CD4-positive, alpha-beta T cell treated with Interleukin-17A for 1 hour (primary cell): Measurements from ENCODE around the gene WRAP73.

Experiments
- DNase-seq: peaks from one replicate; pipeline ENCODE4 v3.0.0-alpha.2; 2020

Gene WRAP73

DNA sequence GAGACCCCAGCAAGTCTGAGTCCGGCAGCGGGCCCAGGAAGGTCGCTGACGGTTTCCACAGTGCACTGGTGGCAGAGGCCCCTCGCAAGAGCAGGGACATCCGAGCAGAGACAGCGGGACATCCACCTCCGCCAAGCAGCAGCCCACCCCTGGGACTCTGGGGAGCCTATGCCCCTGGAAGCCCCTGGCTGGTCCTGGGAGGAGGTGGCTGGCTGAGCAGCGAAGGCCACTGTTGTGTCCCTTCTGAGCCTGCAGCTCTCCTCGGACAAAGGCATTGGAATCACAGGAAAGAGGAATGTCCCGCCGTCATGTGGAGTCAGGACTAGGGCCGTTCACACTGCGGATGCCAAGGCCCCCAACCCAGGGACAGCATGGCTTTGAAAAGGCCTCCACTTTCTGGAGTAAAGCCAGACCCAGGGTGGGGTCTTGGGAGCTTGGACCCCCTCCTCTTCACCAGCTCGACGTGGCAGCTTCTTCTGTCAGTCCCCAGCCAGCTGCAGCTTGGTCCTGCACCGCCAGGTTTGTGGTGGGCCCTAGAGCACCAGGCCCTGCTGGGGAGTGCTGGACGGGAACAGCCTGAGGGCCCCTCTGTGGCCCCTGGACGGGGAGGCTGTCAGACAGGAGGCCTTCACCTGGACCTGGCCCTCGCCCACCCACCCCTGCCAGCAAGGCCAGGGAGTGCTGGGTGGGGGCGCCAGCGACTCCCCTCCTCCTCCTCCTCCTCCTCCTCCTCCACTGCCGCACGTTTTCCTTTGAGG lies 40.0 kb downstream of the WRAP73 start:
- no peak for DNase-seq

DNA sequence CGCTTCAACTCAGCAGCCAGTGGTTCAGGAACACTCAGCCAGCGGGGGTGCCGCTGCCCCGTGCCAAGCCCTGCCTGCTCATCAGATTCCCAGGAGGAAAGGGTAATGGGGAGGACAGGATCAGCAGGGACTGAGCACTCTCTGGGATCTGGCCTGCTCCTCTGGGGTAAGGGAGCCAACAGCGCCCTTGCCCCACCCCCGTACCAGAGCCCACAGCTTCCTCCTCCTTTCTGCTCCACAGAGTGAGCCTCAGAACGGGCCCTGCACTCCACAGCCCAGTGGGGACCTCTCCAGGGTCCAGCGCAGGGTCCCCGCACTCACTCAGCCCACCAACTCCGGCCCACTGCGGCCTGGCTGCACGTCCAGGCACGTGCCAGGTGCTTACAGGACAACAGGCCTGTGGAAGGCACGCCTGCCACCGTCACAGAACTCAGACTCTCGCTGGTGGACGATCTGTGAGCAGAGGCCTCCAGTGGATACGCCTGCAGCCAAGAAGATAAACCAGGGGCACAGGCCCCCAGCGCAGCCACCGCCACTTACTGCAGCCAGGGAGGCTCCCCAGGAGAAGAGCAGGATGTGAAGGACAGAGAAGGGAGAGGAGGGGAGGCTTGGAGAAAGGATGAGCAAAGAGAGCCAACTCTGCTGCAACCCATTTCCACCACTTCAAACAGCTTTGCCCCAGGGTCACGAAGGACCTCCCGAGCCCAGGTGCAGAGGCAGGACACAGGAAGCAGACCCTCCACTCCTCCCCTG lies 40.7 kb downstream of the WRAP73 start:
- DNase-seq = no peak

DNA sequence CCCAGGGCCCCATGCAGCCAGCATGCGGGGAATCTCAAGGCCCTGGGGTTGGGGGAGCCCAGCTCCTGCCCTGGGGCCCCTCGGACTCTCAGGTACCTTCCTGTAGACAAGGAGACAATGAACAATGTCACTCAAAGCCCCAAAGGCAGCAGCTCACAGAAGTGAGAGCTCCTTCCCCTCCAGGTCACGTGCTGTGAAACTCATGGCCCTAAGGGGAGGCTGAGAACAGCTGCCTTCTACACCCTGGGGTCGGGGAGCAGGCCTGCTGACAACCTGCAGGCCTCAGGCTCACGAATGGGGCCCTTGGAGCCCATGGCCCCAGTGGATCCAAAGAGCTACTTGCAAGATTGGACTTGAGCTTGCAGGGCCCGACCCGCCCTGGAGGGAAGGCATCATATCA lies 41.7 kb downstream of the WRAP73 start:
- DNase-seq = no peak

DNA sequence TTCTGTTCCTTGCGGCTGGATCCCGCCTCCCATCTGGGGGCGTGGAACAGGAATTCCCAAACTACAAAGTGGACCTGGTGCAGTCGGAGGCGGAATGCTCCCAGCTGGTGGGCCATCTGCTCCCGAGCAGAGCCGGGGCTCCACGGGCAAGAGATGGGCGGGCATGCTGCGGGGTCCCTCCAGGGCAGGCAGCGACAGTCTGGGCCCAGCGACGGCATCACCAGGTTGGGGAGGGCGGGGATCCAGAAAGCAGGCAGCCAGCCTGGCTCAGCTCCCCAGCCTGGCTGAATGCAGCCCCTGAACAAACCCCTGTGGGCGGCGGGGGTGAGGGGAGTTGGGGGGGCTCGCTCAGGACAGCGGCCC lies 42.2 kb downstream of the WRAP73 start:
- no peak for DNase-seq

DNA sequence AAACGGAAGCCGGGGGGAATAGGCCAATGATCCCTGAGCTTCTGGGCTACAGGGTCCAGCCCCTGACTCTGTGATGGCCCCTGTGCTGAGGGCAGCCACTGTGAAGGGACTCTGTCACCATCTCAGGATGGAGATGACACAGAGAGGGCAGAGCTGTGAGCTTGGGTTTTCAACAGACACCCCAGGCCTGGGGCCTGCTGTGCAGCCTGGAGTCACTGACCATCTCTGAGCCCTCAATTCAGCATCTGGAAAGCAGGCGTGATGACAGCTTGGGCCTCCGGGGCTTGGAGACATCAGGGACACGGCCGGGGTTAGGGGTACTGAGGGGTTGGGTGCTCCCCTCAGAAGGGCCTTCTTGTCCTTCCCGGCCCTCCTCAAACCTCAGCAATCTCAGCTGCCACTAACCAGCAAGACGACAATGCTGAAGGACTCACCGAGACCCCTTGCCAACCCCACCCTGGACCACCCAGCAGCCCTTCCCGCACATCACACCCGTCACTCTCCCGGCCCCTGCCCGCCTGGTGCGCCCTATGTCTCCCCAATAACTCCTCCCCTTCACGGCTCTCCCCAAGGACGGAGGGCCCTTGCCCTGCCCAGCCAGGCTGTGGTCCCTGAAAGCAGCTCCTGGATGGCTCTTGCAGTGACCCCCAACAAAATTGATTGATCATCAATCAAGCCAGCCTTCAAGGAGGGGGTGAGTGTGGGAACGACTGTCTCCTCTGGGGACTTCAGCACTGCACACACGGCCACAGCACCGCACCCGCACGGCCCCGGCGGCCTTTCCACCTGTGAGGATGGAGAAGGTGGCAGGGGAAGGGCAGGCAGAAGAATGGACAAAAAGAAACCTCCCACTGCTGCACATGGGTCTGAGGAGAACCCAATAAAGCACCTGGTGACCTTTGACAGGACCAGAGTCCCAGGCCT lies 42.9 kb downstream of the WRAP73 start:
- DNase-seq = no peak

DNA sequence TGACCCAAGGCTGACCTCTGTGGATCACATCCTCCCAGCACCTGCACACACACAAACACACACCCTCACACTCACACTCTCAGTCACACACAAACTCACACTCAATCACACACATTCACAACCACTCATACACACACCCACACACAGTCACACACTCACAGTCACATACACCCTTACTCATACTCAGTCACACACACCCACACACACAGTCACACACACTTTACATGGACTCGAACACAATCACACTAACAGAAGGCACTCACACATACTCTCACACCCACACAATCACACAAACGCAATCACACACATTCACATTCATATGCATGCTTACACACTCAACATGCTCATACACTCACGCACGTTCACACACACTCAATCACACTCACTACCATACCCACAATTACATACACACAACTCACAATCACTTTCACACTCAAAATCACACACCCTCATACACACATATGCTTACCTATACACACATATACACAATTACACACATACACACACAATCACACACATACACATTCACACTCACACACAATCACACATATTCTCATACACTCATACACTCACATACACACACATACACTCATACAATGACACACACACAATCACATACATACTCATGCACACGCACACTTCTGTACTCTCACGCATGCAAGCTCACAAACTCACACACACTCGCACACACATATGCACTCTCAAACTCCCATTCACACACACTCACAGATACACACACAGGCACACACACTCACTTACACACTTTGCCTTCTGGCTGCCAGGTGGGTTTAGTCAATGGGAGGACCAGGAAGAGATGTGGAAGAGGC lies 44.7 kb downstream of the WRAP73 start:
- DNase-seq = no peak

DNA sequence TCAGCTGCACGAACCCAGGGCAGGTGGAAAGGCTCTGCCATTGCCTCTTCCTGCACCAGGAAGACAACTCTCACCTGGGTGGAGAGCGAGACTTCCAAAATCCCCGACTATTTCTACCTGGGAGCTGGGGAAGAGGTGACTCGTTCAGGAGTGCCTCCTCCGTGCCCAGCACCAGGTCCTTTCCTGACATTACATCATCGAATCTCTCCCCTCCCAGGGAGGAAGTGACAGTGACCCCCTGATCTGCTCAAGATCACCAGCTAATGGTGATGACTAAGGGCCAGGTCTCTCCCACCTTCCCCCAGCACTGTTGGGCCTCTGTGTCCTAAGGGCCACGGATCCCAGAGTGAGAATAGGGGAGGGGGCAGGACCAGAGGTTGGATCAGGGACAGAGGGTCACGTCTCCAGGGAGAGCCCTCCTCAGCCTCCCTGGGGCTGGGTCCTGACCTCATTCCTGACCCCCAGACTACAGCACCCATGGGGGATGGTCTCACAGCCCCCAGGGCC lies 45.4 kb downstream of the WRAP73 start:
- DNase-seq = no peak

DNA sequence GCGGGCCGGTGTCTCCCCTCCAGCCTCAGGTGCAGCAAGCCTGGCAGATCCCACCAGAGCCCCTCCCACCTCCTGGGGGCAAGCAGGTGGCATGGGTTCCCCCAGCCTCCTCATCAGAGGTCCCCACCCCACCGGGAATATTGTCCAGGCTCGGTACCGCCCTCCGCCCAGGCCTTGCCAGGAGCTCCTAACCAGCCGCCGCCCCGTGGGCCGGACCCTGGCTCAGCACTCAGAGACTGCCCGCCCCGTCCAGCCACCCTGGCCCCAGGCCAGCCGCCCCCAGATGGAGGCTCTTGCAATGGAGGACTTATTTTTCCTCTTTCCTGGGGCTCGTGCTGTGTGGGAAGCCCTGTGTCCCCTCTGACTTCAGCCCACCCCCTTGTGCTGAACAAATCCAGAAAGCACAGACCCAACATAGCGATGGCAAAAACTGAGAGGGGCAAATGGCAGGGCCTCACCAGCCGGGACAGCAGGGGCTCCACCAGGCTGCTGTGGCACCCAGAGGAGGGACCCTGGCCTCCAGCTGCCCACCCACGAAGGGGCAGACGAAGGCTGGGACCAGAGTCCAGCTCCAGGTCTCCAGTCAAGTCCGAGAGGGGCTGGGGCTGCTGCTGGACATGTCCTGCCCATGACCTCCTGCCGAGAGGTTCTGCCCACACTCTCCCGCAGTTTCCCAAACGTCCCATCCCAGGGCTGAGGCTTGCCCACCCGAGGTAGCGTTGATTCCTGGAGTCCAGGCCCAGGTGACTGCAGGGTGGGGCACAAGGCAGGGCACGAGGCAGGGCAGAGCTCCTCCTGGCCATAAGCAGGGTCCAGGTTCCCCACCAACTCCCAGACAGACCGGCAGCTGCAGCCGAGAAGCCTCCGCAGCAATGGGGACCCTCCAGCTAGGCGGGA lies 46.1 kb downstream of the WRAP73 start:
- DNase-seq = no peak

DNA sequence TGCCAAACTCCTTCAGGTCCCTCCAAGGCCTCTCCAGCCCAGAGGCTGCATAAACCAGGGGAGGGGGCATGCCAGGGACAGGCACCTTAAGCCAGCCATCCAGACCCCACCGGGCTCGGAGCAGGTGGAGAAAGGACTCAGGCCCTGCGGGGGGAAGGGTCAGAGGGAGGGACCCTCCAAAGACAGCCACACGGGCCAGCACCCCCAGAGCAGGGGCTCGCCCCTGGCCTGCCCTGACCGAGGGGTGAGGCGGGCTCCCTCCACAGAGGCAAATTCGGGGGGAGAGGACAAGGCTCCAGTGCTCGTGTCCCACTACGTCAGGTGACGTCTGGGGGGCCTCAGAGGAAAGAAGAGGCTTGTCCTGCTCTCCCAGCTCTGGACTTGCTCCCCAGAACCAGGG lies 46.7 kb downstream of the WRAP73 start:
- no peak for DNase-seq

DNA sequence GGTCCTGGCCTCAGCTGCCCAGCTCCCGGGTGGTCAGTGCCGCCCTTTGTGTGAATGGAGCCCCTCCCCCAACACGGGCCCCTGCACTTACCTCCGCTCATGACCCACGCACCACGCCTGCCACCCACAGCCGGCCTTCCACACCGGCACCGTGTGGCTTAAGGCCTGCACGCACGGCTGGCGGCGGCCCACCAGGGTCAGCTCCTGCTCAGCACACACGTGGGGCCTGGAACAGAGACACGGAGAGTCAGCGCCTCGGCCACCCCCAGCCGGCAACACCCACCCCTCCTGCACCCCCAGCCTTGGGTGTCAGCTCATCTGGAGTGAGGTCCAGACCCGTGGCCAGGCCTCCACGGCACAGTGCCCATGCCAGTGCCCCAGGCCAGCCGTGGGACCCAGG lies 47.5 kb downstream of the WRAP73 start:
- no peak for DNase-seq

DNA sequence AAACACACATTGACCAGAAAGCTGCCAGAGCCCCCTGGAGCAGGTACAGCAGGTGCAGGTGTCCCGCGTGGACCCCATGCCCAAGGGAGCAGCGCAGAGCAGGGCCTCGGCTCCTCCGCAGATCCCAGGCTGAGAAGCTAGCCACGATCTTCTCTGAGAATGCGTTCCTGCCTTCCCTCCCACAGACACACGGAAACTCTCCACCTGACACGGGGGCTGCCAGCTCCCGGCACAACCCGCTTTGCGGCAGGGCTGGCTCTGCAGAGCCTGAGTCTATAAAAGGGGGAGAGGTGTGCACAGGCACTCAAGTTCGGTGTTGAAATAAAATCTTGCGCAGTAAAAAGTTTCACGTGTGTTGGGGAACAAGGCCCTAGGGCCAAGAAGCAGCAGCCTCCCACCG lies 48.2 kb downstream of the WRAP73 start:
- no peak for DNase-seq

DNA sequence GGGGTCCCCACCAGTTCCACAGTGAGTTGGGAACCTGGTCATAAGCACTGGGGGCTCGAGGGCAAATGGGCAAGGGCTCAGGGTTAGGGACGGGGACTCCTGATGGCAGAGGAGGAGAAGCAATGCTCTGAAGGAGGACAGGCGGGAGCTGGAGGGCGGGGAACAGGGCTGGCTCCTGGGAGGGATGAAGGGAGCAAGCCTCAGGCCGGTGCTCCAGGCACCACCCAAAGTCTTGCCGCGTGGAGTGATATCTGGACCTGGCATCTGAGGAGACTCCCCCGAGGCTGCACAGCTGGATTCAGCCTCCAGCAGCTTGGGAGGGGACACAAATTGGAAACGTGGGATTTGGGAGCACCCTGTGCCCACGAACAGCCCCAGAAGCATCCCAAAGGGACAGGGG lies 49.5 kb downstream of the WRAP73 start:
- DNase-seq = no peak

DNA sequence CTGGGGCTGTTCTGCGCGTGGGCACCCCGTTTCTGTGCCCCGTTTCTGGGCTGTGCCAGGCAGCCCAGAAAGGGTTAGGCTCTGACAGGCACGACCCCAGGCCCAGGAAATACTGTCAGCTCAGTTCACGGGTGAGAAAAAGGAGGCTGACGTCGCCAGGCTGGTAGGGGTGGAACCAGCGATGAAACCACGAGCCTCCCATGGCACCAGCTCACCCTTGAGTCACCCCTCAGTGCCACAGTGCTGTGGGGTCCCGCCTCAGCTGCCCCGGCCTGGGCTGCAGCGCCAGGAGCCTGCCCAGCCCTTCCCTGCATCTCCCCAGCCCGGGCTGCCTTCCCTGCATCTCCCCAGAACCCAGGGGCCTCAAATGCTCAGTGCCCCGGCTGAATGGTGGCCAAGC lies 50.1 kb downstream of the WRAP73 start:
- no peak for DNase-seq

DNA sequence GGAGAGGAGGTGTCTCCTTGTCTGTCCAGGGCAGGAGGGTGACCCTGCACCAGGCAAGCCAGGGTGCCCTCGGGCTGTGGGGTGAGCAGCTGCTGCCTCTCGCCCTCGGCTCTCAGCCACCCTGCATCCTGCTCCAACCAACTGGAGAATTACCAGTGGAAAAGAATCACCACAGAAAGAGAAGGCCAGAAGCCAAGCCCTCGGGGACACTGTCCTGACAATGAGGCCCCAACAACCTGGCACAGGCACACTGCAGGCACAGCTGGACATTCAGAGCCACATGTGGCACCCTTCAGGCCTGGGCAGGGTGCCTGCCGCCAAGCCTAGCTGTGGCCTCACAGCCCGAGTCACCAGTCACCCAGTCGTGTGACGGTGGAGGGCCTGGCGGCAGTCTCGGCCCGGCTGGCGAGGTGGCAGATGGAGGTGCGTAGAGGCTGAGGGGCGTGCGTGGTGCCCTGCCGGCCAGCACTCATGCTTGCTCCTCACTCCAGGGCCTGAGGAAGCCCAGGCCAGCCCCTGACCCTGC lies 50.6 kb downstream of the WRAP73 start:
- no peak for DNase-seq

DNA sequence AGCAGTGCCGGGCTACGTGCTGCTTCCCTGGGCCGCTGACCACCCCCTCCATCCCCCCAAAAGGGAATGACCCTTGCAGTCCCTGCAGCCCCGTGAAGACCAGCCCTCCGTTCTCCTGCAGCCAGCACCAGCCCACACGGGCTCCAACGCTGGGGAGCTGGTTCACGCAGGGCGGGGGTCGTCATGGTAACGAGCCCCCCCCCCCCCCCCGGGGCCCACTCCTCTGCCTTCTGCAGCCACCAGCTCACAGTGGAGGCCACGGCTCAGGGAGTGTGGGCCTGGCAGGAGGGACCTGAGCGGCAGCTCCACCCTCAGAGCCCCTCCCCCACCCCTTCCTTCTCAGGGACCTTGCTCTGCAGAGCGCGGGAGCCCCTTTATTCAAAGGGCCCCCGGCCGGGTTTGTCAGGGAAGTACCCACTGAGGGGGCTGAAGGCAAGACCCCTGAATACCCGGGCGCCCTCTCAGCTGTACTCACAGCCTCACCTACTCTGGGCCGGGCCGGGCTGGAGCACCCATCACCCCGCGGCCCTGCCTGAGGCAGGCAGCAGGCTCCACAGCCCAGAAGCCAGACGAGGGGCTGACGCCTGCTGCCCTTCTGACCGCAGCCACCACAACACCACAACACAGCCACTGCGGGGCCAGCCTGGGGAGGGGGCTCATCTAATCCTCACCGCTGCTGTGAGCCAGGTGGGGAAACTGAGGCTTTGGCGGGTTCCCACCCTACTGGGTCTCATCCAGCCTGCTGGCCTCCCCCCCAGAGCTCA lies 51.2 kb downstream of the WRAP73 start:
- DNase-seq = no peak

DNA sequence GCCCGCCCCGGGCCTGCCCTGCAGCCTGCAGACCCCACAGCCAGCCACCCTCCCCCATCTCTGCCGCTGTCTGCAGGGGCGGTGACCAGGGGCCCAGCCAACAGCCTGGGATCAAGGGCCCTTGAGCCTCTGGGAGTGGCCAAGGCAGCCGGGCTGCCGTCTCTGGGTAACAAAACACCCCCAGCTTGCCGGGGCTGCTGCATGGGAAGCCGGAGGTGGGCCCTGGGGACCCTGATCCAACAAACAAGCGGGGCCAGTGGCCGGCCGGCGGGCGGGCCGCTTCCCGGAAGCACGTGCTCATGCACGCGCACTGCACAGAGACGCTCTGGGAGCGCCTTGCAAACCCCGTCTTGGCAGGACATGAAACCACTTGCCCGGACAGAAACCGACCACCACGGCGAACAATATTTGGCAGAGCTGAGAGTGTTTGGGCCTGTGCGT lies 51.8 kb downstream of the WRAP73 start:
- no peak for DNase-seq

DNA sequence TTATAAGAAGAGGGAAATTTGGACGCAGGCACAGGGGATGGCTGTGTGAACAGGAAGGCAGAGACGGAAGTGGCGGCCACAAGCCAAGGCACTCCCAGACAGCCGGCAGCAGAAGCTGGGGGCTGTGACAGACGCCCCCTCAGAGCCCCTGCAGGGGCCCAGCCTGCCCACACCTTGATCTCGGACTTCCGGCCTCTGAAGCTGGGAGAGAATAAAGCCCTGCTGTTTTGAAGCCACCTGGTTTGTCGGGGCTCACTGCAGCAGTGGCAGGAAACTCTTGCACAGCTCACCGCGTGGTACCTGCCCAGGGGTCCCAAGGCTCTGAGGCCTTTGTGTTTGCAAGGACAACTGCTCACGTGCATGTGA lies 52.3 kb downstream of the WRAP73 start:
- peak; percentile 17 for DNase-seq

DNA sequence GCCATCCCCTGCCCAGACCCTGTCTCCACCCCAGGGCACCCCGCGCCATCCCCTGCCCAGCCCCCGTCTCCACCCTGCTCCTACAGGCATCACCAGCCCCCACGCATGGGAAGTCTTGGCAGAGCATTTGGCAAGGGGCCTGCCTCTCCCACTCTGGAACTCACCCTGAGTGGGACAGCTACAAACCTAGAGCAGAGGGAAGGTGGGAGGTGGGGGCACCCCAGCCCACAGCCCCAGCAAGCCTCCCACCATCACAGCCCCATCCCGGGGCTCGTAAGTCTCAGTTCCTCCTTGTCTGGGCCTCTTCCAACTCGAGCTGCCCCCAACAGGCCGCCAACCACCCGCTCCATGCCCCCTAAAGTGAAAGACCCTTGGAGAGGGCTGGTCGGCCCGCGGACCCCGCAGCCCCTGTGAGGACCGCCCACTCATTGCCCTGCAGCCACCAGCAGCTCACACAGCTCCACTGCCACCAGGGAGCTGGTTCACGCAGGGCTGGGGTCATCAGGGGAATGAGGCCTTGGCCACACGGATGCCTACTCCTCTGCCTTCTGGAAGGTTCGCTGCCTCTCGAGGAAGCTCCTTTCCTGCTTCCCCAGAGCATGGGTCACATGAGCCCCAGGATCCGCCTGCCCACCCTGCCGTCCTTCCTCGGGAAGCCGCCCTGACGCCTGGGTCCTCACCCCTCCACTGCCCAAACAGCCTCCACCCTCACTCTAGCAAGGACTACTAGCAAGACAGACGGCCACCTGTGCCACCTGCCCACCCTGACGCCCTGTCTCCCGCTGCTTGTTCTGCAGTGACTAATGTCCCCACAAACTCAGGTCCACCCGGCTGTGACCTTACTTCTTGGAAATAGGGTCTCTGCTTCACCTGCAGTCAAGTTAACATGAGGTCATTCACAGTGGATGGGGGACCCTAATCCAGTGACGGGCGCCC lies 53.0 kb downstream of the WRAP73 start:
- DNase-seq = no peak

DNA sequence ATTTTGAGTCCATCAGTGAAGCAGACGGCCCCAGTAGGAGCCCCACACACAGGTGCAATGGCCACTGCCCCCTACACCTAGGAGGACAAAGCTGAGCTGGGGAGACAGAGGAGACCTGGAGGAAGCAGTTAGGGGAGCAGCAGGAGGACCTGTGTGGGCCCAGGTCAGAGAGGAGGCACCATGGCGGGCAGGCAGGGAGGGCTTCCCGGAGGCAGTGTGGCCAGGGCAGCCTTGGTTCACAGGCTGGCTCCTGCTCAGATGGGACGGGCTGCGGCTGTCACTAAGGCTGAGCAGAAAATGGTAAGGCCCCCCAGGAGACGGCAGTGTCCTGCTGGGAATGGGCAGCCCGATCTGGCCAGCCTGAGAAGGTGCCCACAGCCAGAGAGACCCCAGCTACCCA lies 54.0 kb downstream of the WRAP73 start:
- DNase-seq = no peak
